ENCODE data around the gene FAM168A. TPM values are rescaled to one million over a fixed set of nuclear protein-coding genes. Genes with fewer than 3 reads are reported as not detected.

The FAM168A gene
- total RNA-seq, 4 donors from 2014 or later, result 10.7 to 28.1 (median 20.5) TPM

DNA sequence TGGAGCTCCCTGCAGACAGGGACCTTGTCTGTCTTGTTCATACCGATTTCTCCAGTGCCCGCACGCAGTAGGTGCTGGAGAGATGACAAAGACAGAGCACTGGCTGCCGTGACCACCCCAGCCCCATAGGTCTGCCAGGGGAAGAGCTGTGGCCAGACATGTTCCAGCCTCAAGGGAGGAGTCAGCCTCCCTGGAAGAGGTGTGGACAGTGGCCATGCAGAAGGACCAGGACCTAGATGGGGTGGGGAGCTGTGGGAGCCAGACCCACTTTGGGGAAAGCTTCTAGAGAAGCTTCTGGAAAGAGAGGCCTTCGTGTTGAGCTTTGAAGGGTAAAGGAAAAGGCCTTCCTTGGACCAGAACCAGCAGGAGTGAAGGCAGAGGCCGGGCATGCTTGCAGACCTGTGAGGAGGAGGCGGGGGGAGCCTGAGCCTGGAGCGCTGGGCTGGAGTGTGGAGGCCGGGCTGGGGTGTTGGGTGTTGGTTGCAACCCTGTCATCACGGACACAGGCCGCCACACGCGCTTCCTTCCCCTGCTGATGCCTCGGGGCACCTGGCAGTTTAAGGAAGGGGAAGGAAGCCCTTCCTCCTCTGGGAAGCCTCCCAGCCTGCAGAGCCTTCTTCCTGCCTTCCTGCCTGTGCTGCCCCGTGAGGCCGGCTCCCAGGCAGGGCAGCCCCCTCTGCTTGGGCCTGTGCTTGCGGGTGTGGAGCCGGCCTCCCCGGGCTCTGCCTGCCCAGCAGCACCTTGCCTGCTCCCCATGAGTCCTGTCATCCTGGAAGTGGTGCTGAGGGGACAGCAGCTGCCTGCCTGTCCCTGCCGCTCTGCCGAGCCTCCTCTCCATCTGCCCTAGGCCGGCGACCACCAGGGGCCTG is 209.4 kb downstream of the FAM168A start:
- 39 to 52% methylated on average over 21 to 23 of the region's 23 CpGs for WGBS, 2 donors
- TF ChIP-seq, protein P1, sequence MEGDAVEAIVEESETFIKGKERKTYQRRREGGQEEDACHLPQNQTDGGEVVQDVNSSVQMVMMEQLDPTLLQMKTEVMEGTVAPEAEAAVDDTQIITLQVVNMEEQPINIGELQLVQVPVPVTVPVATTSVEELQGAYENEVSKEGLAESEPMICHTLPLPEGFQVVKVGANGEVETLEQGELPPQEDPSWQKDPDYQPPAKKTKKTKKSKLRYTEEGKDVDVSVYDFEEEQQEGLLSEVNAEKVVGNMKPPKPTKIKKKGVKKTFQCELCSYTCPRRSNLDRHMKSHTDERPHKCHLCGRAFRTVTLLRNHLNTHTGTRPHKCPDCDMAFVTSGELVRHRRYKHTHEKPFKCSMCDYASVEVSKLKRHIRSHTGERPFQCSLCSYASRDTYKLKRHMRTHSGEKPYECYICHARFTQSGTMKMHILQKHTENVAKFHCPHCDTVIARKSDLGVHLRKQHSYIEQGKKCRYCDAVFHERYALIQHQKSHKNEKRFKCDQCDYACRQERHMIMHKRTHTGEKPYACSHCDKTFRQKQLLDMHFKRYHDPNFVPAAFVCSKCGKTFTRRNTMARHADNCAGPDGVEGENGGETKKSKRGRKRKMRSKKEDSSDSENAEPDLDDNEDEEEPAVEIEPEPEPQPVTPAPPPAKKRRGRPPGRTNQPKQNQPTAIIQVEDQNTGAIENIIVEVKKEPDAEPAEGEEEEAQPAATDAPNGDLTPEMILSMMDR (IDR thresholded peaks at IDR 0.05), result no peak
- TF ChIP-seq POLR2A (IDR thresholded peaks at IDR 0.05), result no peak
- DNase-seq (ENCODE audit: low spot score in 2 of 2), result no peak
- H3K4me3 ChIP-seq (ENCODE audit: low read depth, poor library complexity, severe bottlenecking), result no peak overlapping the region
- intact Hi-C loops (cut with DNase I; ENCODE audit: low total_unique reads), result loop anchor here (10.0 kb wide), 1 partner anchor 84 kb away; the partner anchor contains the start of gene ARHGEF17

DNA sequence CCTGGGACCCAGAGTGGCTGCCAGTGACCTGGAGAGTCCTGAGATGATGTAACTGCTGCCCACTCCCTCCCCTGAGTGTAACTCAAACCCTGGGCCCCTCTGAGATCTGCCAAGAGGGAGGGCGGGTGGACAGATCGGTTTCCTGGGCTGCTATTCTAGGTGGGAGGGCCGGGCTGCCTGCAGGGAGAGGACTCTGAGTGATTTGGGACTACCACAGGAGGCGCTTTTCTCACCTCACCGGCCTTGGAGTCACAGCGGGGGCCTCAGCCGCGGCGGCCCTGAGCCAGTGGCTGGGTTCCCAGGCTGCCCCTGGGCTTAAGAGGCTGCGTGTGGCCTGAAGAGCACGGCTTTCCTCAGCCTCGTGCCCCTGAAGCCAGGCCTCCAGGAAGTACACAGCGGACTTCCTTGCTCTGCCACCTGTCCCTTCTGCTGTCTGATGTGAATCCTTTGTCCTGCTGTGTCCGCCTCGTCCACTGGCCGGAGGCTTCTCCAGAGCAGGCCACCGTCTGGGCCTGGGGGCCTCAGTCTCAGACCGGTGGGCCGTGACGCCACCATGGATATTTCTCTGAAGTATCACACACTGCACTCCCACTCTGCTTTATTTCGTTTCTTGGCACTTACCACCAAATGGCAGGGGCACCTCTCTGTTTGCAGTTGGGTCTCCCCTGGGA is 210.2 kb downstream of the FAM168A start:
- H3K4me3 ChIP-seq (ENCODE audit: low read depth, poor library complexity, severe bottlenecking), result no peak overlapping the region
- WGBS, 2 donors, result 93 to 94% methylated on average over 9 to 19 of the region's 21 CpGs
- intact Hi-C loops (cut with DNase I; ENCODE audit: low total_unique reads), result loop anchor here (10.0 kb wide), 1 partner anchor 83 kb away; the partner anchor contains the start of gene ARHGEF17
- TF ChIP-seq, protein P1 (IDR thresholded peaks at IDR 0.05), result no peak
- no peak for TF ChIP-seq POLR2A (IDR thresholded peaks at IDR 0.05)
- DNase-seq (ENCODE audit: low spot score in 2 of 2), result no peak

DNA sequence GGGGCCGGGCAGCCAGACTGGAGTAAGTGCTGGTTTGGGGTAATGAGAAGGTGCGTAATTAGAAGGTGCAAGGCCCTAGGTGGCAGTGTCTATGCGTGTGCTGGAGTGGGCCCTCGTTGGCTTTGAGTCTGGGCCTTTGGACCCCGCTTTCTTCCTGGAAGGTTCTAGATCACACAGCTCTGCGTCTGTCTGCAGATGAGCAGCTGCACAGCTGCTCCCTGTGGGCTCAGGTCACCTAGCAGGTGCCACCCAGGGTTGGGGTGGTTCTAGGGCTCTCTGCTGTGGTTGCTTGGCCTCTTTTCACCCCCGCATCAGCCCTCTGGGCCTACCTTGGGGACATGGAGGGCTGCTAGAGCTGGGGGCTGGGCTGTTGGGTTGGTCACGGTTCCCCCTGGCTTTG is 211.4 kb downstream of the FAM168A start:
- DNase-seq (ENCODE audit: low spot score in 2 of 2), result no peak
- intact Hi-C loops (cut with DNase I; ENCODE audit: low total_unique reads), result loop anchor here (10.0 kb wide), 1 partner anchor 82 kb away; the partner anchor contains the start of gene ARHGEF17
- no peak overlapping the region for H3K4me3 ChIP-seq (ENCODE audit: low read depth, poor library complexity, severe bottlenecking)
- TF ChIP-seq POLR2A (IDR thresholded peaks at IDR 0.05), result no peak
- TF ChIP-seq, protein P1 (IDR thresholded peaks at IDR 0.05), result no peak
- 91 to 92% methylated on average over 8 of the region's 8 CpGs for WGBS, 2 donors

DNA sequence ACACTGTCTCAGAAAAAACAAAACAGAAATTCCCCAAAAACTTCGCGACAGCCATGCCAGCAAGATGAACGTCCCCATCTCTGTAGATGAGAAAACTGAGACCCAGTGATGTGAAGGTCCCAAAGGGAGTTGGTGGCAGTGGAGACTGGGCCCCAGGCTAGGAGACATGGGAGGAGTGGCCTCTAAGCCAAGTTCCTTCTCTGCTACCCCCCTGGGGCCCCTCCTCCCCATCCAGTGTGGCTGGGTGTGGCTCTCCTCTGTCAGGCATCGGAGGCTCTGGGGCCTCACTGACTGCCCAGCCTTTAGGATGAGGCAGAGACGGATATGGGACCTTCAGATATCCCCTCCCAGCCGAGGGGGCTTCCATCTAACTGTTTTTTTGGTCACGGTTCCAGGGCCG is 211.9 kb downstream of the FAM168A start:
- no peak overlapping the region for H3K4me3 ChIP-seq (ENCODE audit: low read depth, poor library complexity, severe bottlenecking)
- no peak for TF ChIP-seq POLR2A (IDR thresholded peaks at IDR 0.05)
- TF ChIP-seq, protein P1 (IDR thresholded peaks at IDR 0.05), result no peak
- DNase-seq (ENCODE audit: low spot score in 2 of 2), result no peak
- 75 to 80% methylated on average over 7 to 8 of the region's 8 CpGs for WGBS, 2 donors
- intact Hi-C loops (cut with DNase I; ENCODE audit: low total_unique reads), result loop anchor here (10.0 kb wide), 1 partner anchor 81 kb away; the partner anchor contains the start of gene ARHGEF17

DNA sequence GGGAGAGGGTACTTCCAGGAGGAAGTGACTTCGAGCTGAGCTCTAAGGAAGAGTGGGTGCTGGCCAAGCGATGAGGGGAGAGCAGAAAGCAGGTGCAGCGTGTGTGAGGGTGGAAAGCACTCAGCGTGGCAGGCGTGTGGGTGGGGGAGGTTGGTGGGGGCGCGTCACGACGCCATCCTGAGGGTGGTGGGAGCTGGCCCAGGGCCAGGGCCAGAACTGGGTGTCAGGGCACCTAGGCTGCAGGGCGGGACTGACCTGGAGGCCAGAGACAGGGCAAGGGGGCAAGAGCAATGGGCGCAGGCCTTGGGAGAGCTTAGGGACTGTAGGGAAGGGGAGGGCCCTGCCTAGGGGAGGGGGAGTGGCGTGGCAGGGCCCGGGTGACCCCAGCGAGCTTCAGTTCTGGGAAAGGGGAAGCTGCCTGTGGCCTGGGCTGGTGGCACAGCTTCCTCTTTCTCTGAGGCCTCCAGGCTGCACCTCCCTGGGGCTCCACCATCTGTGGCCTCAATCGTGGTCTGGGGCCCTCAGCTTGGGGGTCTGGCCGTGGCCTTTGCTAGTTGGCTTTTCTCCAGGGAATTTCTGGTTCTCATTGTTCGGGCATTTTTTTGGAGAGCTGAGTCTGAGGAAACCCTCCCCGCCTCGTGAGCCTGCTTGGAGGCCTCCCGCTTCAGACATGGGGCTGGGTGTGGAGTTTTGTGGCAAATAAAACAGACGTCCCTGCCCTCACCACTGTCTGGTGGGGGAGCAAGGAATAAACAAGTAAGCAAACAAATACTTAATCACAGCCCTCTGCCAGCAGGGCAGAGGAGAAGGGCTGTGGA is 212.8 kb downstream of the FAM168A start:
- intact Hi-C loops (cut with DNase I; ENCODE audit: low total_unique reads), result loop anchor here (10.0 kb wide), 1 partner anchor 80 kb away; the partner anchor contains the start of gene ARHGEF17
- no peak overlapping the region for H3K4me3 ChIP-seq (ENCODE audit: low read depth, poor library complexity, severe bottlenecking)
- DNase-seq (ENCODE audit: low spot score in 2 of 2), result no peak
- TF ChIP-seq, protein P1 (IDR thresholded peaks at IDR 0.05), result no peak
- TF ChIP-seq POLR2A (IDR thresholded peaks at IDR 0.05), result no peak
- WGBS, 2 donors, result 47 to 55% methylated on average over 21 of the region's 21 CpGs

All from lower leg skin (tissue), 4 donors.